HTERT RPE-1 (cell line): ENCODE measurements around the gene PAFAH1B1.

Source experiments
- in situ Hi-C: fragments of 300-500 bp; cut with MboI; formaldehyde crosslinking; loops from 4 replicates; pipeline ENCODE4 v1.14.3; 2020; ENCODE audit warnings: low sequenced_read_pairs

PAFAH1B1 gene

GRCh38 chr17:2701161-2701995 lies 107.9 kb downstream of the PAFAH1B1 start:
- in situ Hi-C loops = no loop called here

- in situ Hi-C loops = no loop called here
These were observed 108.7 kb downstream of the PAFAH1B1 start for GRCh38 chr17:2701996-2702741.

- in situ Hi-C loops = no loop called here
These were observed 109.7 kb downstream of the PAFAH1B1 start for GRCh38 chr17:2703181-2703580.

- in situ Hi-C loops = no loop called here
These were observed 110.2 kb downstream of the PAFAH1B1 start for GRCh38 chr17:2703606-2704005.

- in situ Hi-C loops = no loop called here
These were observed 110.8 kb downstream of the PAFAH1B1 start for GRCh38 chr17:2704031-2704889.

- in situ Hi-C loops = no loop called here
These were observed 111.4 kb downstream of the PAFAH1B1 start for GRCh38 chr17:2704890-2705248.

GRCh38 chr17:2705263-2705662 lies 111.8 kb downstream of the PAFAH1B1 start:
- in situ Hi-C loops = no loop called here

- in situ Hi-C loops = no loop called here
These were observed 112.7 kb downstream of the PAFAH1B1 start for GRCh38 chr17:2705888-2706795.

- in situ Hi-C loops = no loop called here
These were observed 113.6 kb downstream of the PAFAH1B1 start for GRCh38 chr17:2706911-2707510.

- in situ Hi-C loops = no loop called here
These were observed 114.5 kb downstream of the PAFAH1B1 start for GRCh38 chr17:2707721-2708584.

- in situ Hi-C loops = no loop called here
These were observed 115.2 kb downstream of the PAFAH1B1 start for GRCh38 chr17:2708585-2709182.

- in situ Hi-C loops = no loop called here
These were observed 115.8 kb downstream of the PAFAH1B1 start for GRCh38 chr17:2709183-2709661.

- in situ Hi-C loops = no loop called here
These were observed 116.8 kb downstream of the PAFAH1B1 start for GRCh38 chr17:2710071-2710802.

- in situ Hi-C loops = no loop called here
These were observed 117.6 kb downstream of the PAFAH1B1 start for GRCh38 chr17:2710803-2711607.

- in situ Hi-C loops = no loop called here
These were observed 118.3 kb downstream of the PAFAH1B1 start, which contains the start of gene CLUH for GRCh38 chr17:2711608-2712299. TSS of gene CLUH (minus strand) at chr17:2711764. CDS start at chr17:2711661, 103 bp downstream.
